Progenitor cell of endocrine pancreas (in vitro differentiated cells): ENCODE measurements around the gene TBC1D19. TPM values are rescaled to one million over a fixed set of nuclear protein-coding genes. Genes with fewer than 3 reads are reported as not detected.

Experiments used
- DNase-seq: peaks from one replicate; pipeline ENCODE4 v3.0.0; 2021; ENCODE audit warnings: low spot score; ENCODE audit not compliant: unreplicated experiment
- H3K27ac Mint-ChIP-seq: 2 replicates; pipeline ENCODE4 v1.8.0; 2021; ENCODE audit warnings: mild to moderate bottlenecking, moderate library complexity, mixed read lengths
- H3K27me3 Mint-ChIP-seq: 2 replicates; pipeline ENCODE4 v1.8.0; 2021; ENCODE audit warnings: mixed read lengths
- H3K36me3 Mint-ChIP-seq: 2 replicates; pipeline ENCODE4 v1.8.0; 2022; ENCODE audit warnings: mixed read lengths; ENCODE audit not compliant: insufficient read depth
- H3K4me1 Mint-ChIP-seq: 2 replicates; pipeline ENCODE4 v1.8.0; 2021; ENCODE audit warnings: low read depth, mixed read lengths
- H3K4me3 Mint-ChIP-seq: 2 replicates; pipeline ENCODE4 v1.8.0; 2021; ENCODE audit warnings: low read depth, mild to moderate bottlenecking, moderate library complexity, mixed read lengths
- H3K9me3 Mint-ChIP-seq: 2 replicates; pipeline ENCODE4 v1.8.0; 2021; ENCODE audit warnings: low read depth, mixed read lengths
- total RNA-seq: library from RNA; stranded (reverse); gene quantifications from 2 replicates; pipeline ENCODE4 v1.2.1, GENCODE V29; 2021
- TF ChIP-seq, protein P1 (sequence below): fragments of 200-600 bp; sonication (generic); IDR thresholded peaks from one replicate; pipeline ENCODE4 v1.5.0; 2021; ENCODE audit warnings: antibody characterized with exemption, mild to moderate bottlenecking; ENCODE audit not compliant: unreplicated experiment

TBC1D19 gene
- total RNA-seq, 1 donor from 2014 or later = 28.8 TPM

DNA sequence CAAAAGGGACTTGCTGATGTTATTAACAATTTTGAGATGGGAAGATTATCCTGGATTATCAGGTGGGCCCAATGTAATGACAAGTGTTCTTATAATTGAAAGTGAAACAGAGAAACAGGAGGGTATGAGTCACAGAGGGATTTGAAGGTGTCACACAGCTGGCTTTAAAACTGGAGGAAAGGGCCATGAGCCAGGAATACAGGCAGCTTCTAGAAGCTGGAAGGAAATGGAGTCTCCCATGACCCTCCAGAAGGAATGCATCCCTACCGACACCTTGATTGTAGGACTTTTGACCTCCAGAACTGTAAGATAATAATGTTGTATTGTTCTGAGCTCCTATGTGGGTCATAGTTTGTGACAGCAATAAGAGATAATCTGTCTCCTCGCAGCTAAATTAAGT, 178.8 kb downstream of the TBC1D19 start:
- peaks cover 15% of the 10 kb centered on the region for H3K36me3 Mint-ChIP-seq

DNA sequence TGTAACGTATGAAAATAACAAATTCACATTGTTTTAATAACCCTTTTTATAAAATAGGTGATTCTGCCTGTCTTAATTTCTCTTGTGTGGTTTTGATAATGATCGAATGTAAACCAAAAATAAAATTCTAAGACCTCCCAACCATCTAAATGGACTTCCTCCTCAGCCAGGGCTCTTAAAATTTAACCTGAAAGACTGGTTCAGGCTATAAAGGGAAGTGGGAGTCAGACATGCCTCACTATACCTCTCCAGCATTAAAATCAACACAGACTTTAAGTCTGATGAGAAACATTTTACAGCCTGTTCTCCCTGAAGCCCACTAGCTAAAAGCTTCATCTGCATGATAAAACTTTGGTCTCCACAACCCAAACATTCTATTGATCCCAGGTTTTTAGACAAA, 179.2 kb downstream of the TBC1D19 start:
- Mint-ChIP-seq H3K36me3 (peaks cover 15% of the 10 kb centered on the region), H3K27me3 (no peaks in the 10 kb centered on the region), H3K27ac (no peak overlapping the region), H3K9me3 (no peaks in the 10 kb centered on the region), H3K4me3 (no peak overlapping the region), H3K4me1 (peaks cover 1% of the 10 kb centered on the region)
- no peak for DNase-seq
- TF ChIP-seq, protein P1, sequence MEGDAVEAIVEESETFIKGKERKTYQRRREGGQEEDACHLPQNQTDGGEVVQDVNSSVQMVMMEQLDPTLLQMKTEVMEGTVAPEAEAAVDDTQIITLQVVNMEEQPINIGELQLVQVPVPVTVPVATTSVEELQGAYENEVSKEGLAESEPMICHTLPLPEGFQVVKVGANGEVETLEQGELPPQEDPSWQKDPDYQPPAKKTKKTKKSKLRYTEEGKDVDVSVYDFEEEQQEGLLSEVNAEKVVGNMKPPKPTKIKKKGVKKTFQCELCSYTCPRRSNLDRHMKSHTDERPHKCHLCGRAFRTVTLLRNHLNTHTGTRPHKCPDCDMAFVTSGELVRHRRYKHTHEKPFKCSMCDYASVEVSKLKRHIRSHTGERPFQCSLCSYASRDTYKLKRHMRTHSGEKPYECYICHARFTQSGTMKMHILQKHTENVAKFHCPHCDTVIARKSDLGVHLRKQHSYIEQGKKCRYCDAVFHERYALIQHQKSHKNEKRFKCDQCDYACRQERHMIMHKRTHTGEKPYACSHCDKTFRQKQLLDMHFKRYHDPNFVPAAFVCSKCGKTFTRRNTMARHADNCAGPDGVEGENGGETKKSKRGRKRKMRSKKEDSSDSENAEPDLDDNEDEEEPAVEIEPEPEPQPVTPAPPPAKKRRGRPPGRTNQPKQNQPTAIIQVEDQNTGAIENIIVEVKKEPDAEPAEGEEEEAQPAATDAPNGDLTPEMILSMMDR = no peak

More for the DNA sequence above, 178.8 kb downstream of the TBC1D19 start:
- H3K27ac Mint-ChIP-seq = no peak overlapping the region
- TF ChIP-seq, protein P1 = no peak
- H3K9me3 Mint-ChIP-seq = no peaks in the 10 kb centered on the region
- no peak for DNase-seq
- H3K4me1 Mint-ChIP-seq = peaks cover 1% of the 10 kb centered on the region
- no peak overlapping the region for H3K4me3 Mint-ChIP-seq
- H3K27me3 Mint-ChIP-seq = no peaks in the 10 kb centered on the region

DNA sequence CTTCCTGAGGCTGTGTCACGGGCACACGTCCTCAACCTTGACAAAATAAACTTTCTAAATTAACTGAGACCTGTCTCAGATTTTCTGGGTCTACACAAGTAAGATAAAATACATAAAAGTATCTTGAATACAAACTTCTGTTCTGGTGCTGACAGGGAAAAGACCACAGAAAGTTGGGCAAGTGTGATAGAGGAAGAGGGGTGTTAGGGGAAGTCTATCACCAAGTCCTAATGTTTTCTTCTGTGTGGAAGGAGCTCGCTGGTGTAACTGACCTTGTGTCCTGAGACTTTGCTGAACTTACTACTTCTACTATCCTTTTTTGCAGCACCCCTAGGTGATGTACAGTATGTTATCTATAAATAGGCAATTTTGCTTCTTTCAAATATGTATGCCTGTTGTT, 179.8 kb downstream of the TBC1D19 start:
- Mint-ChIP-seq H3K9me3 (no peaks in the 10 kb centered on the region), H3K4me3 (no peak overlapping the region), H3K36me3 (peaks cover 12% of the 10 kb centered on the region), H3K27ac (no peak overlapping the region), H3K27me3 (no peaks in the 10 kb centered on the region), H3K4me1 (peaks cover 1% of the 10 kb centered on the region)
- DNase-seq = no peak
- TF ChIP-seq, protein P1 = no peak

DNA sequence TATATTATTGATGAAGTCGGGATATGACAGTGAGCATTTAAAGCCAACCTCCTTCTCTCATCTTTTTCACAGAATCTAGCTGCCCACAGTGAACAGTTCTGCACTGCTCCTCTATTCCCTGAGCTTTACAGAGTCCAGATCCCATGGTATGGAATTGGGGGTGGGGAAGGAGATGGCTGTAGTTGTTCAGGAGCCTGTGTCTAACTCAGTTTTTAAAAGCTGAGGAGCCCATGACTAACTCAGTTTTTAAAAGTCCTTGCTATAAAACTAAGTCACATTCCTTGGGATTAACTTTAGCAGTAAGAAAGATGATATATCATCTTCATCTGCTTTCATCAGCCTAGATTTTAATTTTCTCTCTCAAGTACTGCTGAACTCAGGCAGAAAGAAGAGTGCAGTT, 180.3 kb downstream of the TBC1D19 start:
- Mint-ChIP-seq H3K27ac (no peak overlapping the region), H3K9me3 (no peaks in the 10 kb centered on the region), H3K4me1 (peaks cover 1% of the 10 kb centered on the region), H3K27me3 (no peaks in the 10 kb centered on the region), H3K36me3 (peaks cover 12% of the 10 kb centered on the region), H3K4me3 (no peak overlapping the region)
- TF ChIP-seq, protein P1 = no peak
- no peak for DNase-seq

DNA sequence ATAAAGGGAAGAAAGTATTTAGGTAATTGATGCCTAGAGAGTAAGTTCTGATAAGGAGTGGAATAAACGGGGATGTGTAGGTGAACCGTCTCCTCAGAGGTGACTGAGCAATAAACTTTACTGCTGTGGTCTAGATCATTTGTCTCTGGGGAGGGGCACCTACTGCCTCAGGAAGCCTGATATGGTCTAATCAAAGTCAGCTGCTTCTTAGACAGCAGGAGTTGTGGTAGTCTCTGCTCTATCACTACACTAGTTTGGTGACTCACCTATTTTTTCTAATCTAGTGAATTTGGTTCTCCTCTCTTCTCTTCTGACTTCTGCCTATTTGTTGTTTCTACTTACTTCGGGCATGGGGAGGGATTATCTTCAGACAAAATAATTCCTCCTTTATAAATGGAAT, 181.6 kb downstream of the TBC1D19 start:
- H3K27me3 Mint-ChIP-seq = no peaks in the 10 kb centered on the region
- H3K27ac Mint-ChIP-seq = no peak overlapping the region
- H3K4me1 Mint-ChIP-seq = peaks cover 1% of the 10 kb centered on the region
- DNase-seq = no peak
- H3K4me3 Mint-ChIP-seq = no peak overlapping the region
- no peaks in the 10 kb centered on the region for H3K9me3 Mint-ChIP-seq
- TF ChIP-seq, protein P1 = no peak
- H3K36me3 Mint-ChIP-seq = peaks cover 13% of the 10 kb centered on the region
